NCI-H128 (cell line): ENCODE data around the gene ZNF491.
"Not testable (repeated sequence)": the region's sequence is repeated elsewhere in the genome, so short reads cannot be mapped to it uniquely, and the experiment has no call there.

Source experiments
- DNase-seq: peaks from one replicate; lab custom pipeline; 2025; ENCODE audit not compliant: unreplicated experiment; lab: John Stamatoyannopoulos, UW

The ZNF491 gene

GRCh38 chr19:11806354-11807098 lies 8.2 kb downstream of the ZNF491 start:
- no peak for DNase-seq

GRCh38 chr19:11807099-11807380 lies 8.7 kb downstream of the ZNF491 start:
- DNase-seq = no peak

GRCh38 chr19:11813703-11814028 lies 15.3 kb downstream of the ZNF491 start:
- no peak for DNase-seq

GRCh38 chr19:11814029-11814699 lies 15.8 kb downstream of the ZNF491 start, which contains the start of gene ZNF440:
Gene ZNF440, plus strand, starts transcription at chr19:11814273. Its CDS starts 175 bp downstream, at chr19:11814448.
- peak; percentile 74 for DNase-seq

- no peak for DNase-seq
Observed at GRCh38 chr19:11814700-11815035, 16.3 kb downstream of the ZNF491 start.

GRCh38 chr19:11821474-11822109 lies 23.3 kb downstream of the ZNF491 start:
- DNase-seq = no peak

- not testable (repeated sequence) for DNase-seq
Observed at GRCh38 chr19:11828957-11829876, 30.9 kb downstream of the ZNF491 start.

- no peak for DNase-seq
Observed at GRCh38 chr19:11832253-11832912, 34.1 kb downstream of the ZNF491 start.

GRCh38 chr19:11833541-11833940 lies 35.2 kb downstream of the ZNF491 start:
- DNase-seq = no peak

- not testable (repeated sequence) for DNase-seq
Observed at GRCh38 chr19:11835626-11836066, 37.3 kb downstream of the ZNF491 start.

- DNase-seq = no peak
Observed at GRCh38 chr19:11843722-11844121, 45.4 kb downstream of the ZNF491 start.

- DNase-seq = not testable (repeated sequence)
Observed at GRCh38 chr19:11847615-11848014, 49.3 kb downstream of the ZNF491 start.

- DNase-seq = no peak
Observed at GRCh38 chr19:11848200-11848593, 49.9 kb downstream of the ZNF491 start.

- DNase-seq = peak; percentile 78
Observed at GRCh38 chr19:11848594-11849469, 50.5 kb downstream of the ZNF491 start, which contains the start of gene ZNF439. Gene ZNF439, plus strand, starts transcription at chr19:11848726. Its CDS starts 142 bp downstream, at chr19:11848868.

- not testable (repeated sequence) for DNase-seq
Observed at GRCh38 chr19:11850289-11850688, 52.0 kb downstream of the ZNF491 start.

GRCh38 chr19:11853358-11853757 lies 55.0 kb downstream of the ZNF491 start:
- DNase-seq = no peak

GRCh38 chr19:11856596-11857250 lies 58.4 kb downstream of the ZNF491 start:
- no peak for DNase-seq
